Osteoblast (primary cell): Measurements from ENCODE around the gene PLB1. TPM values are rescaled to one million over a fixed set of nuclear protein-coding genes. Genes with fewer than 3 reads are reported as not detected.

Source experiments
- DNase-seq: peaks from one replicate; pipeline ENCODE4 v3.0.0; 2011; ENCODE audit warnings: low spot score, mixed read lengths; ENCODE audit not compliant: insufficient read length; ENCODE audit errors: missing footprints
- H2AFZ ChIP-seq: 2 replicates; pipeline ENCODE4 v1.6.0; 2011; ENCODE audit warnings: mild to moderate bottlenecking, low read length
- H3K27ac ChIP-seq: 2 replicates; pipeline ENCODE4 v1.5.1; 2011; ENCODE audit warnings: mild to moderate bottlenecking, low read depth, low read length, moderate library complexity
- H3K27me3 ChIP-seq: 2 replicates; pipeline ENCODE4 v1.6.0; 2012; ENCODE audit warnings: mild to moderate bottlenecking, control low read depth, inconsistent platforms, low read length, moderate library complexity; ENCODE audit not compliant: insufficient read depth
- H3K36me3 ChIP-seq: 2 replicates; pipeline ENCODE4 v1.5.1; 2011; ENCODE audit warnings: mild to moderate bottlenecking, low read length, control low read depth, moderate library complexity; ENCODE audit not compliant: insufficient read depth
- H3K4me1 ChIP-seq: 2 replicates; pipeline ENCODE4 v1.5.1; 2011; ENCODE audit warnings: mild to moderate bottlenecking, low read length, control low read depth, moderate library complexity; ENCODE audit not compliant: insufficient read depth
- H3K4me2 ChIP-seq: 2 replicates; pipeline ENCODE4 v1.6.0; 2011; ENCODE audit warnings: mild to moderate bottlenecking, low read length; ENCODE audit not compliant: insufficient read depth
- H3K4me3 ChIP-seq: fragments of 200-600 bp; sonication (generic); 3 replicates; pipeline ENCODE4 v1.5.1; 2012; ENCODE audit warnings: mild to moderate bottlenecking, low read length, inconsistent platforms; ENCODE audit not compliant: insufficient read depth
- H3K79me2 ChIP-seq: 2 replicates; pipeline ENCODE4 v1.6.0; 2012; ENCODE audit warnings: mild to moderate bottlenecking, low read length, control low read depth, inconsistent platforms; ENCODE audit not compliant: insufficient read depth
- H3K9me3 ChIP-seq: 2 replicates; pipeline ENCODE4 v1.5.1; 2011; ENCODE audit warnings: low read depth, low read length, control low read depth
- H4K20me1 ChIP-seq: 2 replicates; pipeline ENCODE4 v1.6.0; 2012; ENCODE audit warnings: mild to moderate bottlenecking, low read length, control low read depth; ENCODE audit not compliant: insufficient read depth
- CTCF ChIP-seq: IDR thresholded peaks from 2 replicates; pipeline ENCODE4 v1.5.1; 2011; ENCODE audit warnings: mild to moderate bottlenecking, low read depth, low read length, moderate library complexity; ENCODE audit errors: extremely low read depth
- total RNA-seq: library from RNA; depleted of rRNA; stranded (reverse); fragments of >200 nt; gene quantifications from 2 replicates; pipeline ENCODE4 v1.2.3, GENCODE V29; 2012

Gene PLB1
- total RNA-seq, 1 donor: 0.36 TPM

GRCh38 chr2:28450901-28451565 is 44.8 kb upstream of the PLB1 start:
- H3K27ac ChIP-seq: no peak overlapping the region
- H3K79me2 ChIP-seq: no peaks in the 10 kb centered on the region
- no peak overlapping the region for H3K4me2 ChIP-seq
- peaks cover 42% of the 10 kb centered on the region for H3K4me1 ChIP-seq
- no peaks in the 10 kb centered on the region for H3K36me3 ChIP-seq
- TF ChIP-seq CTCF: no peak
- H3K27me3 ChIP-seq: no peaks in the 10 kb centered on the region
- H3K9me3 ChIP-seq: no peaks in the 10 kb centered on the region
- H2AFZ ChIP-seq: no peak overlapping the region
- no peak for DNase-seq
- no peak overlapping the region for H3K4me3 ChIP-seq
- H4K20me1 ChIP-seq: no peaks in the 10 kb centered on the region

GRCh38 chr2:28451793-28452533 is 43.9 kb upstream of the PLB1 start:
- TF ChIP-seq CTCF: no peak
- Histone ChIP-seq H3K4me3 (no peak overlapping the region), H3K4me1 (peaks cover 33% of the 10 kb centered on the region), H3K36me3 (no peaks in the 10 kb centered on the region), H3K79me2 (no peaks in the 10 kb centered on the region), H2AFZ (no peak overlapping the region), H3K27ac (no peak overlapping the region), H3K4me2 (no peak overlapping the region), H3K9me3 (no peaks in the 10 kb centered on the region), H3K27me3 (no peaks in the 10 kb centered on the region), H4K20me1 (no peaks in the 10 kb centered on the region)
- DNase-seq: peak; percentile 15

GRCh38 chr2:28452534-28453081 is 43.3 kb upstream of the PLB1 start:
- H3K9me3 ChIP-seq: no peaks in the 10 kb centered on the region
- peaks cover 26% of the 10 kb centered on the region for H3K4me1 ChIP-seq
- no peaks in the 10 kb centered on the region for H3K27me3 ChIP-seq
- H3K27ac ChIP-seq: no peak overlapping the region
- peak; percentile 94 for TF ChIP-seq CTCF
- H2AFZ ChIP-seq: no peak overlapping the region
- no peaks in the 10 kb centered on the region for H3K36me3 ChIP-seq
- no peaks in the 10 kb centered on the region for H3K79me2 ChIP-seq
- no peak overlapping the region for H3K4me3 ChIP-seq
- no peak overlapping the region for H3K4me2 ChIP-seq
- H4K20me1 ChIP-seq: no peaks in the 10 kb centered on the region
- DNase-seq: peak; percentile 92

GRCh38 chr2:28453396-28453795 is 42.5 kb upstream of the PLB1 start:
- Histone ChIP-seq H3K4me3 (no peak overlapping the region), H3K4me1 (peaks cover 19% of the 10 kb centered on the region), H4K20me1 (no peaks in the 10 kb centered on the region), H3K4me2 (no peak overlapping the region), H3K27ac (no peak overlapping the region), H2AFZ (no peak overlapping the region), H3K79me2 (no peaks in the 10 kb centered on the region), H3K9me3 (no peaks in the 10 kb centered on the region), H3K27me3 (no peaks in the 10 kb centered on the region), H3K36me3 (no peaks in the 10 kb centered on the region)
- no peak for TF ChIP-seq CTCF
- peak; percentile 14 for DNase-seq
